ENCODE measurements around the gene RTL9. TPM values are rescaled to one million over a fixed set of nuclear protein-coding genes. Genes with fewer than 3 reads are reported as not detected.
A peak's percentile ranks its signal among the peaks of the same experiment; 100 is the strongest.

Gene RTL9
- total and polyA plus RNA-seq, 2 donors, result 0.05 to 0.09 TPM

DNA sequence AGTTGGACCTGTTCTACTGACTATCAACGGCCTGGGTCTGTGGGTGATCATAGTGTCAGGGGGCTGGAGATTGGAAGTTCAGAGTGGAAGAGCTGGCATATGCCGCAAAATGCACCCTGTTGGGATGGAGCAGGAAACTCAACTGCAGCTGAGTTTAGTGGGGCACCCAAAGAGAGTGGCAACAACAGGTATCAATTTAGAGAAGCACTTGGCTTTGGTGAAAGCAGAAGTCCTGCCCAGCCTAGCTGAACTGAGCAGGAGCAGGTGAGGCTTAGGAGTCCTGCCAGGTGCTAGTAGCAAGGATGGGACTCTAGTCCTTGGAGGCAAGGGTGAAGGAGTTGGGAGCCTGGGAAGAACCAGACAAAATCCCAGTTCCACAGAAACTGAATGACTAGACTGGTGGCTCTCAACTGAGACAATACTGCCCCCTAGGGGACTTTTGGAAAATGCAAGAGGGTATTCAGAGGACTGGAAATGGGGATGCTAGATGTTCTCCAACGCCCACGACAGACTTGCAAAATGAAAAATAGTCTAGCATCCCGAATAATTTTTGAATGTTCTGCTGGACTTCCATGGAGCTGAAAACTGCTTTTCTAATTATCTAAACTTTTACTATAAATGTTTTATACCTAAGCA, 49.4 kb downstream of the RTL9 start:
- peak in 8 of 9 donors; percentile 16 to 65 (median 28) for DNase-seq (ENCODE audit: low read depth in 6 of 9, low spot score in 9 of 9)
- 50% methylated on average over 5 of the region's 5 CpGs for WGBS
- Histone ChIP-seq H3K36me3 (ENCODE audit: control insufficient read depth in 2 of 2, insufficient read depth in 2 of 2, low read length in 1 of 2) (no peaks in the 10 kb centered on the region), H3K4me1 (ENCODE audit: control insufficient read depth in 2 of 2, insufficient read depth in 2 of 2, low read length in 2 of 2) (no peaks in the 10 kb centered on the region), H3K27ac (ENCODE audit: low read depth in 1 of 2, low read length in 1 of 2) (no peak overlapping the region), H3K4me3 (ENCODE audit: low read length in 2 of 2) (no peak overlapping the region), H3K27me3 (ENCODE audit: control insufficient read depth in 2 of 2, insufficient read depth in 1 of 2, low read length in 1 of 2) (no peaks in the 10 kb centered on the region), H3K9me3 (ENCODE audit: control insufficient read depth in 2 of 2, insufficient read depth in 1 of 2, low read length in 1 of 2) (no peaks in the 10 kb centered on the region)

Other genes with a start within 250 kb of the RTL9 start
- 7.0 TPM for gene AMMECR1, start 40.8 kb upstream of the RTL9 start, total RNA-seq
- gene AMMECR1, start 40.8 kb upstream of the RTL9 start, polyA plus RNA-seq, result 5.1 TPM

Data from thymus (tissue), 11 donors.